ENCODE results near the gene FRMD4A.

- TF ChIP-seq CTCF (IDR thresholded peaks at IDR 0.05) (no peak), POLR2A (IDR thresholded peaks at IDR 0.05) (no peak)
Measured at GRCh38 chr10:14020037-14020664, 310.6 kb downstream of the FRMD4A start.

All from heart left ventricle (tissue), 13 donors.